Activated T-cell treated with anti-CD3 and anti-CD28 coated beads, Interleukin-2, amount 50 U/mL, for 1 hour (primary cell): ENCODE data around the gene GARIN5B.

ENCODE experiments used
- DNase-seq: peaks from one replicate; pipeline ENCODE4 v3.0.0-alpha.2; 2020

GARIN5B gene

GRCh38 chr19:55387736-55388497, 24.9 kb upstream of the GARIN5B start:
- no peak for DNase-seq

GRCh38 chr19:55386493-55386971, 23.5 kb upstream of the GARIN5B start:
- DNase-seq: no peak

GRCh38 chr19:55385724-55386492, 22.8 kb upstream of the GARIN5B start, which contains the start of gene RPL28:
TSS of gene RPL28 (plus strand) at chr19:55385932. CDS start at chr19:55386358, 426 bp downstream.
- DNase-seq: peak; percentile 99

GRCh38 chr19:55384920-55385723, 22.1 kb upstream of the GARIN5B start:
- DNase-seq: peak; percentile 92

GRCh38 chr19:55384131-55384919, 21.3 kb upstream of the GARIN5B start, which contains the start of gene TMEM238:
TSS of gene TMEM238 (minus strand) at chr19:55384292. CDS start at chr19:55384259, 33 bp downstream.
- DNase-seq: peak; percentile 64

- DNase-seq: peak; percentile 68
Observed at GRCh38 chr19:55383279-55384130, 20.4 kb upstream of the GARIN5B start.

GRCh38 chr19:55382522-55383054, 19.5 kb upstream of the GARIN5B start:
- DNase-seq: no peak

- DNase-seq: no peak
Observed at GRCh38 chr19:55382013-55382412, 19.0 kb upstream of the GARIN5B start.

GRCh38 chr19:55379174-55379573, 16.1 kb upstream of the GARIN5B start:
- no peak for DNase-seq

GRCh38 chr19:55377356-55378131, 14.5 kb upstream of the GARIN5B start:
- DNase-seq: no peak

- DNase-seq: no peak
Observed at GRCh38 chr19:55376241-55376933, 13.3 kb upstream of the GARIN5B start, which contains the start of gene TMEM190. TSS of gene TMEM190 (plus strand) at chr19:55376826. CDS start at chr19:55376854, 28 bp downstream.

GRCh38 chr19:55373993-55374757, 11.1 kb upstream of the GARIN5B start:
- DNase-seq: no peak

GRCh38 chr19:55373306-55373992, 10.4 kb upstream of the GARIN5B start:
- DNase-seq: no peak

- no peak for DNase-seq
Observed at GRCh38 chr19:55372316-55373081, 9.4 kb upstream of the GARIN5B start.

- DNase-seq: no peak
Observed at GRCh38 chr19:55370305-55370988, 7.4 kb upstream of the GARIN5B start, which contains the start of gene IL11. TSS of gene IL11 (minus strand) at chr19:55370463. CDS start at chr19:55370310, 153 bp downstream.

GRCh38 chr19:55369653-55370304, 6.7 kb upstream of the GARIN5B start:
- DNase-seq: peak; percentile 46
